ENCODE measurements around the gene VWA2.
A peak's percentile ranks its signal among the peaks of the same experiment; 100 is the strongest.

VWA2 gene

DNA sequence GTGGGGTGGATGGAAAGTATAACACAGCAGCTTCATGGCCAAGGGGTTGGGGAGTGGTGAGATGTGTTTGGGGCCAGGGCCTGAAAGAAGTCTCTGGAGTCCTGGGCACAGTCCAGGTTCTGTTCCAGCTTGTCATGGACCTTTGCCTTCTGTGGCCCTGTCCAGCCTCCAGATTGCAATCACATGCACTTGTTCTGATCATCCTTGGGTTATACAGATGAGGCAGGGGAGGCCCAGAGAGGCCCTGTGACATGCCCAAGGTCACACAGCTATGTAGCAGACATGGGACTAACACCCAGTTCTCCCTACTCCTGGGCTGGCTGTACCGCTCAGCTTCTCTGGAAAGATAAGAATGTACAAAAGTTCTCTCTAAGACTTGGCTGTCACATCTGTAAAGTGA lies 11.7 kb downstream of the VWA2 start:
- H3K4me3 ChIP-seq (ENCODE audit: low read length) = no peak overlapping the region
- no peaks in the 10 kb centered on the region for H3K27me3 ChIP-seq (ENCODE audit: control insufficient read depth, insufficient read depth, low read length)
- no peaks in the 10 kb centered on the region for H3K9me3 ChIP-seq (ENCODE audit: control insufficient read depth, low read length)
- no peak overlapping the region for H3K9ac ChIP-seq (ENCODE audit: low read length)
- no peaks in the 10 kb centered on the region for H3K36me3 ChIP-seq (ENCODE audit: control insufficient read depth, insufficient read depth, low read length)
- H3K4me1 ChIP-seq (ENCODE audit: control insufficient read depth, insufficient read depth, low read length) = peaks cover 18% of the 10 kb centered on the region

DNA sequence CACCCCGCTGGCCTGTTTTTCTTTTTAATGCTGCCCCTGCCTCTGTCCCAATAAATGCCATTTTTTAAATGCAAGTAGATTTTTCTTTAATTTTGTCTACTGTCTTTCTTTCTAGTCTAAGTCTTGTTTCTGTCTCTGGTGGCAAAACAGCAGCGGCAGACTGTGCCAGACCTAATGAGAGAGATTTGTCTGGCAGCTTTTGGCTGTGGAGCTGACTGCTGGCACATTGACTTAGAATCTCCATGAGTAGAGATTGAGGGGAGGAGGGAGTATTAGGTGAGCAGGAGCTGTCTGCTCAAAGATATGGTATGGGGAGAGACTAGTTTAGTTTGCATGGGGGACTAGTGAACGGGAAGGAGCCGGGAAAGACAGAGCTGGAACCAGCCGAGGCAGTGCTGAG lies 13.0 kb downstream of the VWA2 start:
- Histone ChIP-seq H3K27me3 (ENCODE audit: control insufficient read depth, insufficient read depth, low read length) (no peaks in the 10 kb centered on the region), H3K9ac (ENCODE audit: low read length) (no peak overlapping the region), H3K4me3 (ENCODE audit: low read length) (no peak overlapping the region), H3K4me1 (ENCODE audit: control insufficient read depth, insufficient read depth, low read length) (peaks cover 16% of the 10 kb centered on the region), H3K36me3 (ENCODE audit: control insufficient read depth, insufficient read depth, low read length) (no peaks in the 10 kb centered on the region), H3K9me3 (ENCODE audit: control insufficient read depth, low read length) (no peaks in the 10 kb centered on the region)

DNA sequence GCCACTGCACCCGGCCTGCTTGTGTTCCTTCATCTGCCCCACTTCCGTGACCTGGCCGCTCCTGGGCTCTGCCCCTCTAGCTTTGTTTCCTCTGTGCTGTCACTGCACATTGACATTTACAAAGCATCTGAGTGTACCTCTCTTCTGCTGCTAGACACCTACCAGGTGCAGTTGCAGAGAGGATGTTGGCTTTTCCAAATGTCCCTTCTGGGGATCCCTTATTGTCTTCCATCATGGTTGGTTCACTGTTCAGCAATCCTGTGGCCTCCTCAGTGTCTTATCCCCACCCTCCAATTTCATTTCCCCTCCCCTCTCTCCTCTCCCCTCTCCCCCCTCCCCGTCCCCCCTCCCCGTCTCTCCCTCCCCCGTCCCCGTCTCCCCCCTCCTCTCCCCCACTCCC lies 13.8 kb downstream of the VWA2 start:
- no peak overlapping the region for H3K9ac ChIP-seq (ENCODE audit: low read length)
- H3K36me3 ChIP-seq (ENCODE audit: control insufficient read depth, insufficient read depth, low read length) = no peaks in the 10 kb centered on the region
- no peaks in the 10 kb centered on the region for H3K27me3 ChIP-seq (ENCODE audit: control insufficient read depth, insufficient read depth, low read length)
- H3K9me3 ChIP-seq (ENCODE audit: control insufficient read depth, low read length) = no peaks in the 10 kb centered on the region
- H3K4me1 ChIP-seq (ENCODE audit: control insufficient read depth, insufficient read depth, low read length) = peaks cover 18% of the 10 kb centered on the region
- no peak overlapping the region for H3K4me3 ChIP-seq (ENCODE audit: low read length)

DNA sequence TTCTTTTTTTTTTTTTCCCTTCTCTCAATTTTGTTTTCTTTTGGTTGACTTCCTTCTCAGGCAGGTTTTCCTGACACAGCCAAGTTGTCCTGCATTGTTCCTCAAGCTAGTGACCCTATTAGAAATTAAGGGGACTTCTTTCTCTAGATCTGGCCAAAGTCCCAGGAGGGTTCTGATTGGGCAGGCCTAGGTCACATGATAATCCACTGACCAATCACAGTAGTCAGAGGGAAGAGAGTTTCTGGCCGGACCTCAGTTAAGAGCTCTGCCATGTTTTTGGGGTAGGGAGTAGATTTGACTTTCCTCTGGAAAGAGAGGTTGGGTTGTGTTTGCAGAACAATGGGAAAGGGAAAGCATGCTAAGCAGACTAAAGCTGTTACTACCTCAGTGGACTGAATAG lies 16.2 kb downstream of the VWA2 start:
- H3K4me1 ChIP-seq (ENCODE audit: control insufficient read depth, insufficient read depth, low read length) = peaks cover 26% of the 10 kb centered on the region
- H3K4me3 ChIP-seq (ENCODE audit: low read length) = no peak overlapping the region
- H3K27me3 ChIP-seq (ENCODE audit: control insufficient read depth, insufficient read depth, low read length) = no peaks in the 10 kb centered on the region
- no peaks in the 10 kb centered on the region for H3K36me3 ChIP-seq (ENCODE audit: control insufficient read depth, insufficient read depth, low read length)
- no peaks in the 10 kb centered on the region for H3K9me3 ChIP-seq (ENCODE audit: control insufficient read depth, low read length)
- no peak overlapping the region for H3K9ac ChIP-seq (ENCODE audit: low read length)

DNA sequence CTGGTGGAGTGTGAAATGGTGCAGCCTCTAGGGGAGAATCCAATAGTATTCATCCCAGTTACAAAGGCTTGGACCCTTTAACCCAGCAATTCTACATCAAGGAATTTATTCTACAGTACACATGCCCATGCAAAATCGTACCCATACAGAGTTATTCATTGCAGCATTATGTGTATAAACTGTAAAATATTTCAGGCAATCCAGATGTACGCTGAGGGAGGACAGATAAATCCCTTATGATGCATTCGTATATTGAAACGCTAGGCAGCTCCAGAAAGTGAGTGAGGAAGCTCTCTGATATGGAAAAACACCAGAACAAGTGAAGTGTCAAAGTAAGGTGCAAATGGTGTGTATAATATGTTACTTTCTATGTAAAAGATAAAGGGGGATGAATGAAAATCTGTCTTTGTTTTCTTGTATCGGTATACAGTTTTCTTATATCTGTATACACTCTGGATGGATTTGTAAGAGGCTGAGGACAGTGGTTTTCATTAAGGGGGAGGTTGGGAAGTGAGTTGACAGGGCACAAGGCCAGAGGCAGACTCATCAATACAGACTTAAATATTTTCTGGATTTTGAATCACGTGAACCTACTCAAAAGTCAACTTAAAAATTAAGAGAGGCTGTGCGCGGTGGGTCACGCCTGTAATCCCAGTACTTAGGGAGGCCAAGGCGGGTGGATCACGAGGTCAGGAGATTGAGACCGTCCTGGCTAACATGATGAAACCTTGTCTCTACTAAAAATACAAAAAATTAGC lies 17.1 kb downstream of the VWA2 start:
- Histone ChIP-seq H3K9me3 (ENCODE audit: control insufficient read depth, low read length) (no peaks in the 10 kb centered on the region), H3K9ac (ENCODE audit: low read length) (no peak overlapping the region), H3K4me3 (ENCODE audit: low read length) (no peak overlapping the region), H3K4me1 (ENCODE audit: control insufficient read depth, insufficient read depth, low read length) (peaks cover 27% of the 10 kb centered on the region), H3K27me3 (ENCODE audit: control insufficient read depth, insufficient read depth, low read length) (no peaks in the 10 kb centered on the region), H3K36me3 (ENCODE audit: control insufficient read depth, insufficient read depth, low read length) (no peaks in the 10 kb centered on the region)

DNA sequence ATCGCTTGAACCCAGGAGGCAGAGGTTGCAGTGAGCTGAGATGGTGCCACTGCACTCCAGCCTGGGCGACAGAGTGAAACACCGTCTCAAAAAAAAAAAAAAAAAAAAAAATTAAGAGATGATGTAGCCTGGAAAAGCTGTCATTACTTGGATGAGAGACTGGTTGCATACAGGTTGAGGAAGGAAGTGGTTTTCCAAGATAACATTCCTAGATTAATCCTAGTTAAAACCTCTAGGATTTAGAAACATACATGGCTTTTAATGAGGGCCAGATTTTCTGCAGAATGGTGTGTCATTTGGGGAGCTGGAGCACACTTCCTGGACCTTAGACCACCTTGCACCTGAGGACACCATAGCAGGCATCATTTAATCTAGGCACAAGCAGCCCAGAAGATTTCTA lies 17.8 kb downstream of the VWA2 start:
- Histone ChIP-seq H3K4me3 (ENCODE audit: low read length) (no peak overlapping the region), H3K4me1 (ENCODE audit: control insufficient read depth, insufficient read depth, low read length) (peaks cover 29% of the 10 kb centered on the region), H3K9ac (ENCODE audit: low read length) (no peak overlapping the region), H3K27me3 (ENCODE audit: control insufficient read depth, insufficient read depth, low read length) (no peaks in the 10 kb centered on the region), H3K9me3 (ENCODE audit: control insufficient read depth, low read length) (no peaks in the 10 kb centered on the region), H3K36me3 (ENCODE audit: control insufficient read depth, insufficient read depth, low read length) (no peaks in the 10 kb centered on the region)

DNA sequence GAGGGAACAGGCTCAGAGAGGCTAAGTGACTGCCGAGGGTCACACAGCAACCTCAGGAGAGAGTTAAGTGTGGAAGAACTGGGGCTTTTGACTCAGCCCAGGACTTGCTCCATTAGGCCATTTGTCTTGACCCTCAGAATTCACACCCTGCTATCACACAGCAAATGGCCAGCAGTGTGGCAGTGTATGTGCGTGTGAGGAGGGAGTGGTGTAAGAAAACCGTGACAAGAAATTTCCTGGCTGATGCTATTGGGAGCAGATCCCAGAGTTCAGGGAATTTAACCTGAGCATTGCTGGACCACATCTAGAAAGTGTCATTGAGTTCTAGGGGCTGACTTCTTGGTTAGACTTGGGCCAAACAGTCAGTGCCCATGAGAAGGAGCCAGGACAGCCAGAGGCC lies 18.4 kb downstream of the VWA2 start:
- H3K4me1 ChIP-seq (ENCODE audit: control insufficient read depth, insufficient read depth, low read length) = peaks cover 29% of the 10 kb centered on the region
- H3K36me3 ChIP-seq (ENCODE audit: control insufficient read depth, insufficient read depth, low read length) = no peaks in the 10 kb centered on the region
- H3K4me3 ChIP-seq (ENCODE audit: low read length) = no peak overlapping the region
- no peaks in the 10 kb centered on the region for H3K9me3 ChIP-seq (ENCODE audit: control insufficient read depth, low read length)
- H3K9ac ChIP-seq (ENCODE audit: low read length) = peak overlapping the region; percentile 9
- no peaks in the 10 kb centered on the region for H3K27me3 ChIP-seq (ENCODE audit: control insufficient read depth, insufficient read depth, low read length)

DNA sequence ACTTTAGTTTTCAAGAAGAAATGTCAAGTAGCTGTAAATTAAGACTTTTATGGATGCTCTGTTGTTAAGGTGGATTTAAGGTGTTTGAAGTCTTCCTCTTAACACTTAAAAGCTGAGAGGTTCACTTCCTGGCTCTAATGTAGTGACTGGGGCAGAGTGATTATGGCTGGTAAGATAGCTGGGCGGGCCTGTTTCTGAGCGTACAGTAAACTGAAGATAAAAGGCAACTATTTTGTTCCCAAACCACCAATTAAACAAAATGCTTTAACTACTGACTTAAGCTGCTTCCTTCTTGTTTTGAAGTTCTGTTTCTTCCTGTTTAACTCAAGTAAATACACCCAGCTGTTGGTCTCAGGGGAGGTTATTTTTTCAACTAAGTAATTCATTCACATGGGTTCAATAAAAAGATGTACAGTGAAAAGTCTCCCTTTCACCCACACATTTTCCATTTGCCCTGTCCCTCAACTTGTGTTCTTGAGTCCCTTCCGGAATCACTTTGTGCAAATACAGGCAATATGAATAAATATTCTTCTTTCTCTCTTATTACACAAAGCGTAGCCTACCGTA lies 19.3 kb downstream of the VWA2 start:
- Histone ChIP-seq H3K9me3 (ENCODE audit: control insufficient read depth, low read length) (no peaks in the 10 kb centered on the region), H3K4me1 (ENCODE audit: control insufficient read depth, insufficient read depth, low read length) (peaks cover 29% of the 10 kb centered on the region), H3K36me3 (ENCODE audit: control insufficient read depth, insufficient read depth, low read length) (no peaks in the 10 kb centered on the region), H3K4me3 (ENCODE audit: low read length) (no peak overlapping the region), H3K27me3 (ENCODE audit: control insufficient read depth, insufficient read depth, low read length) (no peaks in the 10 kb centered on the region), H3K9ac (ENCODE audit: low read length) (peak overlapping the region; percentile 18)

DNA sequence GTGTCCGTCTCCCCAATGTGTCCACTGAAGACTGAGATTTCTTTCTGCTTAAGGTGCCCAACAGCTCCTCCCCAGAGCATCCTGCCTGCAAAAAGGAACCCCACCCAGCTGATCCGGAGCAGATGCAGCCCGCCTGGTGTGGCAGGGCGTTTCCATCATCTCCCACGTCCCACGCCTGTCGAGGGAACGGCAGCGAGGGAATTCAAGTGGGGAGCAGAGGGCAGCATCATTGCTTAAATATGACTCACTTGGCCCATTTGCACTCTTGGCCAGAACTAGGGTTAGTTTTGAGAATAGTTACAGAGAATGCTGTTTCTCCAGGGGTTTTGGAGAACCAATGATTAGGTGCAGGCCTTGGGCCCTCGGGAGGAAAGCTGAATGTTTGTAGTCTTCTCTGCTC lies 20.8 kb downstream of the VWA2 start:
- no peak overlapping the region for H3K4me3 ChIP-seq (ENCODE audit: low read length)
- H3K9me3 ChIP-seq (ENCODE audit: control insufficient read depth, low read length) = no peaks in the 10 kb centered on the region
- peaks cover 29% of the 10 kb centered on the region for H3K4me1 ChIP-seq (ENCODE audit: control insufficient read depth, insufficient read depth, low read length)
- H3K9ac ChIP-seq (ENCODE audit: low read length) = no peak overlapping the region
- H3K27me3 ChIP-seq (ENCODE audit: control insufficient read depth, insufficient read depth, low read length) = no peaks in the 10 kb centered on the region
- no peaks in the 10 kb centered on the region for H3K36me3 ChIP-seq (ENCODE audit: control insufficient read depth, insufficient read depth, low read length)

DNA sequence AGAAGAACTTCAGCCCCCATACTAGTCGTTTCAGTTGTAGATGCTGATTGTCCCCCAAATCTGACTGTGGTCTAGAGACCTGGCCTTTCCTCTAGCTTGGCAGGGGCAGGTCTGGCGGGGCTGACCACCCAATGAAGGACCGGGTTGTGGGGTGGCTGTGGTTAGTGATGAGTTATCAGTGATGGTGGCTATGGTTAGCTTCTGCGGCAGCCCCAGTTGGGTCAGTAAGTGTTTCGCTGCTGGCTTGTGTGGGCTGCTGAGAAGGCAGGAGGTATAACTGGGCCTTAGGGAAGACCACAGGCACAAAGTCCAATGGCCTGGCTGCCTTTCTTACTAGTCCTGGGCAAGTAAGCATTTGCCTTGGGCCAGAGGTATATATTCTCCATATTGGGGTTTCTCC lies 21.3 kb downstream of the VWA2 start:
- H3K36me3 ChIP-seq (ENCODE audit: control insufficient read depth, insufficient read depth, low read length) = no peaks in the 10 kb centered on the region
- H3K4me1 ChIP-seq (ENCODE audit: control insufficient read depth, insufficient read depth, low read length) = peaks cover 31% of the 10 kb centered on the region
- no peak overlapping the region for H3K9ac ChIP-seq (ENCODE audit: low read length)
- no peak overlapping the region for H3K4me3 ChIP-seq (ENCODE audit: low read length)
- H3K9me3 ChIP-seq (ENCODE audit: control insufficient read depth, low read length) = no peaks in the 10 kb centered on the region
- no peaks in the 10 kb centered on the region for H3K27me3 ChIP-seq (ENCODE audit: control insufficient read depth, insufficient read depth, low read length)

DNA sequence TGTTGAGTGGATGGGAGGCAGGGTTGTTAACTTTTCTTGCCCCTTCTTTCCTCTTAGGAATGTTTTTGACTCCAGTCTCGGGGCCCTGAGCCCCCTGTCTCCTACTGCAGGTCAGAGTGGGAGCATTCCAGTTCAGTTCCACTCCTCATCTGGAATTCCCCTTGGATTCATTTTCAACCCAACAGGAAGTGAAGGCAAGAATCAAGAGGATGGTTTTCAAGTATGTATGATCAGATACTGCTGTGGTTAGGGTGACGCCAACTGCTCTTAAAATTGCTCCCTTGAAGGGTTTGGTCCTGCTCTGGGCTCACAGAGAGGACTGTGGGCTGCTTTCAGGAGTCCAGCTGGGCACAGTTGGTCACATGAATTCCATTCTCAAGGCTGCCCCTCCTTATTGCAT lies 22.0 kb downstream of the VWA2 start:
- Histone ChIP-seq H3K9ac (ENCODE audit: low read length) (no peak overlapping the region), H3K27me3 (ENCODE audit: control insufficient read depth, insufficient read depth, low read length) (no peaks in the 10 kb centered on the region), H3K4me1 (ENCODE audit: control insufficient read depth, insufficient read depth, low read length) (peaks cover 33% of the 10 kb centered on the region), H3K36me3 (ENCODE audit: control insufficient read depth, insufficient read depth, low read length) (no peaks in the 10 kb centered on the region), H3K9me3 (ENCODE audit: control insufficient read depth, low read length) (no peaks in the 10 kb centered on the region), H3K4me3 (ENCODE audit: low read length) (no peak overlapping the region)

DNA sequence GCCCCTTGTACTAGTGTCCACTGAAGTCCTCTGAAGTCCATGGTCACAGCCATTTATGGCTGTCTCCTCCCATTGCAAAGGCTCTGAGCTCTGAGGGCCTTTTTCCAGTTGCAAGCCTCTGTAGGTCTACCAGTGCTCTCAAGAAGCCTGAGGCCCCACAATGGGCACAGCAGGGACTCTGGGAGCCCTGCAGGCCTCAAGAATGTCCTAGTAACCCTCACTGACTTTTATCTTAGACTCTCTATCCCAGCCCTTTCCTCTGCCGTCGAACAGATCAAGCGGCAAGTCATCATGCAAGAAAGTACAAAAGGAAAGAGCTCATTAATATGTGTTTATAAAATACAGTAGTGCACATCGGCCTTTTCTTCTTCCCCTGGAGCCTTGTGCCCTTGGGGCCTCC lies 23.4 kb downstream of the VWA2 start:
- Histone ChIP-seq H3K36me3 (ENCODE audit: control insufficient read depth, insufficient read depth, low read length) (no peaks in the 10 kb centered on the region), H3K27me3 (ENCODE audit: control insufficient read depth, insufficient read depth, low read length) (no peaks in the 10 kb centered on the region), H3K9me3 (ENCODE audit: control insufficient read depth, low read length) (no peaks in the 10 kb centered on the region), H3K4me3 (ENCODE audit: low read length) (no peak overlapping the region), H3K4me1 (ENCODE audit: control insufficient read depth, insufficient read depth, low read length) (peaks cover 35% of the 10 kb centered on the region), H3K9ac (ENCODE audit: low read length) (no peak overlapping the region)
